GM18499 (cell line): ENCODE measurements around the gene RAPH1.
"Not testable (repeated sequence)": the region's sequence is repeated elsewhere in the genome, so short reads cannot be mapped to it uniquely, and the experiment has no call there.

Source experiments
- ATAC-seq: cut with Tn5 transposase; IDR thresholded peaks from one replicate; pipeline ENCODE4 v1.9.1; 2021; ENCODE audit warnings: moderate number of reproducible peaks; ENCODE audit not compliant: insufficient read depth, unreplicated experiment

Gene RAPH1

DNA sequence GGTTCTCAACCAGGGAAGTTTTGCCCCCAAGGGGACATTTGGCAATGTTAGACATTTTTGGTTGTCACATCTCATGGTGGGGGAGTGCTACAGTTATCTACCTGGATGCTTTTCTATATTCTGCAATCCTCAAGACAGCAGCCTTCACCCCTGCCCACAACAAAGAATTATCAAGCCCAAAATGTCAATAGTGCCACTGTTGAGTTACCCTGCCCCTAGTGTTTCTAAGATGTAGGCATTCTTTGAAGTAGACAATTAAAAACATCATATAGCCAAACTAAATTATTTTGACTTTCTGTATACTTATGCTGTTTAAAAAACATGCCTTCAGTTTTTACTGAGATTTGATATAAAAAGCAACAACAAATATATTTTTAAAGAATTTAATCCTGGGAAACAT, 158.9 kb downstream of the RAPH1 start:
- no peak for ATAC-seq

DNA sequence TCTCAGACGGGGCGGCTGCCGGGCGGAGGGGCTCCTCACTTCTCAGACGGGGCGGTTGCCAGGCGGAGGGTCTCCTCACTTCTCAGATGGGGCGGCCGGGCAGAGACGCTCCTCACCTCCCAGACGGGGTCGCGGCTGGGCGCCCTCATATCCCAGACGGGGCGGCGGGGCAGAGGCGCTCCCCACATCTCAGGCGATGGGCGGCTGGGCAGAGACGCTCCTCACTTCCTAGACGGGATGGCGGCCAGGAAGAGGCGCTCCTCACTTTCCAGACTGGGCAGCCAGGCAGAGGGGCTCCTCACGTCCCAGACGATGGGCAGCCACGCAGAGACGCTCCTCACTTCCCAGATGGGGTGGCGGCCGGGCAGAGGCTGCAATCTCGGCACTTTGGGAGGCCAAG, 162.4 kb downstream of the RAPH1 start:
- not testable (repeated sequence) for ATAC-seq

DNA sequence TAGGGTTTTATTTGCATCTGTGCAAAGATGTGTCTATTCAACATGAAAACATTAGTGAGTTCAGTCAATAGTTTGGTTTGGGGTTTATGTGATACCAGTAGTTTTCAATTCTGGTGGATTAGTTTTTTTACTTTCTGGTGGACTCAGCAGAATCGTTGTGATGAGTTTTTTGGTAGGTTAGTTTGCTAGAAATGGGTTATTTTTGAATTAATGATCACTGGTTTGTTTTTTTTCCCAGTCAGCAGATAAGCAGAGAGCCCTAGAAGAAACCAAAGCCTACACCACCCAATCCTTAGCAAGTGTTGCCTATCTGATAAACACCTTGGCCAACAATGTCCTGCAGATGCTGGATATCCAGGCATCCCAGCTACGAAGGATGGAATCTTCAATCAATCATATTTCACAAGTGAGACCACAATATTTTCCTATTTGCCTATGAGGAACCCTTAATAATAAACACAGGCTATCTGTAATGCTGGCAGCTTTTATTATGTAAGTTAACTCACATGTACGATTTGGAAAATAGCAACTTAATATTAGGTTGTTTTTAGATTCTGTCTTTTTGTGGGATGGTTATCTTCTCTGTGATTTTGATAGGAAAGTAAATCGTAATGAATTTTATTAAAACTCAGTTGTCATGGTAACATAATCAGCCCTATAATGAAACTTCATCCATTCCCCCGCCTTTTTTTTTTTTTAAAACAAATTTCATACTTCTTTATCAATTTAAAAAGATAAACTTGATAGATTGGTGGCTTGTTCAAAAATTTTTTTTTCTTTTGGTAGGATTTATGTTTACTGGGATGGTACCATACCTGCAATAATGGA, 168.2 kb downstream of the RAPH1 start:
- ATAC-seq, result no peak

DNA sequence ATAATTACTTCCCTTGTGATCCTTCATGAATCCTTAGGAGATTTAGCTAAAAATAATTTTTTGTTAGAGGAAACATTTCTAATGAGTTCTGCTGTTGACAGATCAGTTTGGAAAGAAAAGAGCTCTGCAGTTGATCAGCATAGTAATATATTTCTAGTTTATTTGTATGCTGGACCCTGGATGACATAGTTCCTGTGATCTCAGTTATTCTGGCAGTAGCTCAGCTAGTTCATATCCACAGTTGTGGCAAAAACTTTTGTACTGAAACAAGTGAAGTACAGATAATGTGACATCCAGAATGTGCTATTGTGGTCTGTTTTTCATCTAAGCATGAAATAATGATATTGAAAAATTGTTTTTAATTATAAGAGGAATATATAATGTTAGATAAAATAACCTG, 173.2 kb downstream of the RAPH1 start:
- no peak for ATAC-seq

DNA sequence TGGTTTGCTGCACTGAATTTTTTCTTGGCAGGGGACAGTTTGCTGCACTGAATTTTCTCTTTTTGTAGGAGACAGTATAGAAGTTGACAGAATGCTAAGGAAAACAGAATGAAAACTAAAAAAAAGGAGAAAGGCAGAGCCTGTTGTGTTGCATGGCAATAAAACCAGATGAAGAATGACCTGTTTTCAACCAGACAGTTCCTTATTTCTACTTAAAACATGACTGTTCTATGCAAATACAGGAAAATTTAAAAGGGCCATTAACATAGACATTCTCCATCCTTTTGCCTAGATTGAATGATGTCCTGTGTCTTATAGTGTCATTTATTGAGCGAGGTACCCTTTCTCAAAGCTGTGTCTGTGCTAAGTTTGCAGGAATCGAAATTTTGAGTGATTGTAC, 173.6 kb downstream of the RAPH1 start:
- no peak for ATAC-seq

DNA sequence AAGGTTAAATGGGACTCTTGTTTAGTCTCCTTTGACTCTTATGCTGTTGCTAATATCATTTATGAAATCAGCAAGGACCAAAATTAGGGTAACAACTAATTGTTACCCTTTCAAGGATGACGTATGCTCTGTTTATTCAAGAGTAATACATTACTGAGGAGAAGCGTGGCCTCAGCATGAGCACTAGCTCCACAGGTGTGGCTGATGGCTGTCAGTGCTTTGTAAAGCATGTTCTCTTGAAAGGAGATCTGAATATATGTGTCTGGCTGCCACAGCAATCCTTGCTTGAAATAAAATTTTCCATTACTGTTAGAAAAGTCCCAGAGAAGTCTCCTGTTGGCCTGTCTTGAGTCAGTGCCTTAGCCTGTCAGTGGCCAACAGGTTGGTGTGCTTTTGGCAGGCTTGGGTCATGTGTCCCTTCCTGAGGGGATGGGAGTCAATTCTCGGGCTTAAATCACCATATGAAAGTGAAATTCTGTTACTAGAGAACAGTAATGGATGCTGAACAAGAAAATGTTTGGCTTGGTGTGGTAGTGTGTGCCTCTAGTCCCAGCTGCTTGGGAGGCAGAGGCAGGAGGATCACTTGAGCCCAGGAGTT, 174.2 kb downstream of the RAPH1 start:
- no peak for ATAC-seq

DNA sequence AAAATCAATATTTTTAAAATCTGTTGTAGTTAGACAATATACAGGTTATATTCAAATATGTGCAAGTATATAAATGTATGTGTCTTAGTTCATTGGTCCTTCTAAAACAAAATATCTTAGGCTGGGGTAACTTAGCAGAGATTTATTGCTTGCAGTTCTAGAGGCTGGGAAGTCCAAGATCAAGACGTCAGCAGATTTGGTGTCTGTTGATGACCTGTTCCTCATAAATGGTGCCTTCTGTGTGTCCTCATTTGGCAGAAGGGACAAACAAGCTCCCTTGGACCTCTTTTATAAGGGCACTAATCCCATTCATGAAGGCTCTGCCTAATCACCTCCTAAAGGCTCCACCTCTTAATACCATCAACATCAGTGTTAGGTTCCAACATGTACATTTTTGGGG, 175.7 kb downstream of the RAPH1 start:
- ATAC-seq, result no peak

DNA sequence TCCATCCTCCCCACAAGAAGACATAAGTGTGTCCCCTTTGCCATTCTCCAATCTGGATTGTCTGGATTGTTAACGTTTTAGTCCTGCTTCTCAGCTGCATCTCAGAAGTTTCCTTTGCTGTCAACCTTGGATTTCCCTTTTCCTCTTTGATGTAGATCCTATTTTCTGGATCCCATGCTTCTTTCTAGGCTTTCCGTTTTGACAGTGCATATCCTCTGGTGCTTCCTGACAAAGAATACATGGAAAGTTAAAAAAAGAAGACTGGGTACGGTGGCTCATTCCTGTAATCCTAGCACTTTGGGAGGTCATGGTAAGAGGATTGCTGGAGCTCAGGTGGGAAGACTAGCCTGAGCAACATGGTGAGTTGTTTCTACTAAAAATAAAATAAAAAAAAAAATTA, 180.1 kb downstream of the RAPH1 start:
- ATAC-seq, result no peak

DNA sequence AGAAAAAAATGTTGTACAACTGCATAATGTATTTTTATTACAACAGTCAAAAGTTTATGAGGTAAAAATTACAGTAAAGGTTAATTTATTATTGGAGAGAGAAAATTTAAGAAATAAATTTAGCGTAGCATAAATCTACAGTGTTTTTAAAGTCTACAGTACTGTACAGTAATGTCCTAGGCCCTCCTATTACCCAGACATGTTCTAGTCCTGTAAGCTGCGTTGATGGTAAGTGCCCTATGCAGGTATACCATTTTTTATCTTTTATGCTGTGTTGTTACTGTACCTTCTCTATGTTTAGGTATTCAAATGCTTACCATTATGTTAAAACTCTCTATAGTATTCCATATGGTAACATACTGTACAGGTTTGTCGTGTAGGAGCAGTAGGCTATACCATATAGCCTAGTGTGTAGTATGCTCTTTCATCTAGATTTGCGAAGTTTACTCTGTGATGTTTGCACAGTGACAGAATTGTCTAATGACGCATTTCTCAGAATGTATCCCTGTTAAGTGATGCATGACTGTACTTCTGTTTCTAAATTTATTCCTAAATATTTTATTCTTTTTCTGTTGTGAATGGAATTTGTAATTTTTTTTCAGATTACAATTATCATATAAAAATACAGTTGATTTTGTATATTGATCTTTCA, 182.4 kb downstream of the RAPH1 start:
- no peak for ATAC-seq

DNA sequence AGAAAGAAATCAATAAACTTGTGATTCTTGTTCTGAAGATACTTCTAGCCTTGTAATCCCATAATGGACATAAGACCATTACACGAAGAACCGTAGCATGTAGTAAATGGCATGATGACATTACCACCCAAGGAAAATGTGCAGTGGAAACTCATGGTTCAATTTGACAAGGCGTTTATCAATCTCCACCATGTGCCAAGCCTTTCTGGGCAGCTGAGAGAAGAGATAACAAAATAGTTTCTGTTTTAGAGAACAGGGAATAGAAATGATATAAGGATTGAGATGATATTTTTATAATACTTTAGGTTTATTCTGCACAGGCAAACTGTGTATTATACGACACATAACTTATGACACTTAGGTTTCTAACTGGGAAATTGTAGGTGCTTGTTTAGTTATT, 187.7 kb downstream of the RAPH1 start:
- ATAC-seq, result no peak

DNA sequence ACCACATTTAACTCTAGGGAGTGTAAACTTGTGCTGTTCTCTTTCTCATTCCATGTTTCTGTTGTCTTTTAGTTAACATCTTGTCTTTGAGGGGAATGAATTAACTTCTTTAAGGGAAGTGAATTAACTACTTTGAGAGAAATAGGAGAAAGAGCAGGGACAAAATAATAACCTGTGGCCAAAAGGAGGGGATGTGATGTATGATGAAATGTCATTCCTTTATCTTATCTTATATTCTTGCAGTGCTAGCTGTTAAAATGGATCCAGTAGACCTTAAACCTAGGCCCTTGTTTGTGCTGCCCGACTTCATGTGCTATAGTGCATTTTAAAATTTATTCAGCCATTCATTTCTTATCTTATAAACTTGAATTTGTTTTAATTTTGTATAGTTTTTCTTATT, 188.5 kb downstream of the RAPH1 start:
- no peak for ATAC-seq

DNA sequence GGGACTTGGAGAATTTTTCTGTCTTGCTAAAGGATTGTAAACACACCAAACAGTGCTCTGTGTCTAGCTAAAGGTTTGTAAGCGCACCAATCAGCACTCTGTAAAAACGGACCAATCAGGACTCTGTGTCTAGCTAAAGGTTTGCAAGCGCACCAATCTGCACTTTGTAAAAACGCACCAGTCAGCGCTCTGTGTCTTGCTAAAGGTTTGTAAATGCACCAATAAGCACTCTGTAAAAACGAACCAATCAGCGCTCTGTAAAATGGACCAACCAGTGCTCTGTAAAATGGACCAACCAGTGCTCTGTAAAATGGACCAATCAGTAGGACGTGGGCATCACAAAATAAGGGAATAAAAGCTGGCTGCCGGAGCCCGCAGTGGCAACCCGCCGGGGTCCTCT, 190.4 kb downstream of the RAPH1 start:
- no peak for ATAC-seq
